HG02870 (cell line): ENCODE results near the gene CTSG.
"Not testable (repeated sequence)": the region's sequence is repeated elsewhere in the genome, so short reads cannot be mapped to it uniquely, and the experiment has no call there.

Experiments
- ATAC-seq: cut with Tn5 transposase; IDR thresholded peaks from one replicate; pipeline ENCODE4 v1.9.1; 2021; ENCODE audit warnings: mild to moderate bottlenecking, moderate library complexity; ENCODE audit not compliant: unreplicated experiment

CTSG gene

GRCh38 chr14:24549064-24549463, 27.0 kb downstream of the CTSG start:
- ATAC-seq: not testable (repeated sequence)

DNA sequence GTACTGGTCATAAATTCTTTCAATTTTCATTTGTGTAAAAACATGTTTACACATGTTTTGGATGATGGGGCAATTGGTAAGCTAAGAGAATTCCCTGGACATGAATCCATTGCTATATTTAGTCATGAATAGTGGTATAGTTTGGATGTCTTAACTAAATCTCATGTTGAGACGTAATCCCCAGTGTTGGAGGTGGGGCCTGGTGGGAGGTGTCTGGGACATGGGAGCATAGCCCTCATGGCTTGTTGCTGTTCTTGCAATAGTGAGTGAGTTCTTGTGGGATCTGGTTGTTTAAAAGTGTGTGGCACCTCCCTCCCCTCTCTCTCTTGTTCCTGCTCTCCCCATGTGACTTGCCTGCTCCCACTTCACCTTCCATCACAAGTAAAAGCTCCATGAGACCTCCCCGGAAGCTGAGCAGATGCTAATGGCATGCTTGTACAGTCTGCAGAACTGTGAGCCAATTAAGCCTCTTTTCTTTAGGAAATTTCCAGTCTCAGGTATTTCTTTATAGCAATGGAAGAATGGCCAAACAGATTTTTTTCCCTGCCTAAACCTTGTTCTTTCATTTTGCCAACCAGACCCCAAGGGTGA, 33.6 kb downstream of the CTSG start:
- ATAC-seq: no peak

GRCh38 chr14:24535737-24536136, 40.3 kb downstream of the CTSG start:
- ATAC-seq: no peak

GRCh38 chr14:24534286-24534685, 41.8 kb downstream of the CTSG start:
- ATAC-seq: no peak

DNA sequence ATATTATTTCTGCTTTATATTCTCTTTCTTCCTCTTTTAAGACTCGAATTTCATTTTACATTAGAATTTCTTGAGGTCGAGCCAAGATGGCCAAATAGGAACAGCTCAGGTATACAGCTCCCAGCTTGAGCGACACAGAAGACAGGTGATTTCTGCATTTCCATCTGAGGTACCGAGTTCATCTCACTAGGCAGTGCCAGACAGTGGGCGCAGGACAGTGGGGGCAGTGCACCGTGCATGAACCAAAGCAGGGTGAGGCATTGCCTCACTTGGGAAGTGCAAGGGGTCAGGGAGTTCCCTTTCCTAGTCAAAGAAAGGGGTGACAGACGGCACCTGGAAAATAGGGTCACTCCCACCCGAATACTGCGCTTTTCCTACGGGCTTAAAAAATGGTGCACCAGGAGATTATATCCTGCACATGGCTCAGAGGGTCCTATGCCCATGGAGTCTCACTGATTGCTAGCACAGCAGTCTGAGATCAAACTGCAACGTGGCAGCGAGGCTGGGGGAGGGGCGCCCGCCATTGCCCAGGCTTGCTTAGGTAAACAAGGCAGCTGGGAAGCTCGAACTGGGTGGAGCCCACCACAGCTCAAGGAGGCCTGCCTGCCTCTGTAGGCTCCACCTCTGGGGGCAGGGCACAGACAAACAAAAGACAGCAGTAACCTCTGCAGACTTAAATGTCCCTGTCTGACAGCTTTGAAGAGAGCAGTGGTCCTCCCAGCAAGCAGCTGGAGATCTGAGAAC, 50.0 kb downstream of the CTSG start:
- not testable (repeated sequence) for ATAC-seq
